ENCODE measurements around the gene FGD5.

Gene FGD5

DNA sequence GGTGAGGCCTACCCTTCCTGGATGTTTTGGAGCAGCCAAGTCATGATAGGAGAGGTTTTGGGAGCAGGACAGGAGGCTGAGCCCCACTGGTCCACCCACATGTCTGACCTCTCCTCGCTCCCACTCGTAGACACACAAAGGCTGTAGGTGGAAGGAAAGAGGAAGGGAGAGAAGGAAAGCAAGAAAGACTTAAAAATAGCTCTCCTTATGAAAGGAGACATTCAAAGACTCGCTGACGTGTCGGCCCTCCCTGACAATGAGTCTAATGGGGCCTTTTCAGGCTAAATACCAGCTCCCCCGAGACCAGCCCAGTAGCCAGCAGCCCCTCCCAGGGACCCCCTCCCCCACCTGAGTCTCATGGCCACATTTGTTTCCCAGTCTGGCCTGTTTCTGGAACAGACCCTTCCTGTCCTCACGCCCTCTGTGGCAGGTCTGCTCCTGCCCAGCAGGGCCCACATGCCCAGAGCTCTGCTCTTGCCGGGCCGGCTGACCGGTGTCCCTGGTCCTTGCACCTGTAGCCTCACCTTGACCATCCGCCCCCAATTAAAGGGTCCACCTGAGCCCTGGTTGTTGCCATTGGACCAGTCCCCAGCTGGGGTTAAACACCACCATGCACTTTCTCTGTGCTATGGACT lies 49.3 kb downstream of the FGD5 start:
- no peak overlapping the region for H3K23ac ChIP-seq (ENCODE audit: low read length in 2 of 2)
- no peak for DNase-seq

DNA sequence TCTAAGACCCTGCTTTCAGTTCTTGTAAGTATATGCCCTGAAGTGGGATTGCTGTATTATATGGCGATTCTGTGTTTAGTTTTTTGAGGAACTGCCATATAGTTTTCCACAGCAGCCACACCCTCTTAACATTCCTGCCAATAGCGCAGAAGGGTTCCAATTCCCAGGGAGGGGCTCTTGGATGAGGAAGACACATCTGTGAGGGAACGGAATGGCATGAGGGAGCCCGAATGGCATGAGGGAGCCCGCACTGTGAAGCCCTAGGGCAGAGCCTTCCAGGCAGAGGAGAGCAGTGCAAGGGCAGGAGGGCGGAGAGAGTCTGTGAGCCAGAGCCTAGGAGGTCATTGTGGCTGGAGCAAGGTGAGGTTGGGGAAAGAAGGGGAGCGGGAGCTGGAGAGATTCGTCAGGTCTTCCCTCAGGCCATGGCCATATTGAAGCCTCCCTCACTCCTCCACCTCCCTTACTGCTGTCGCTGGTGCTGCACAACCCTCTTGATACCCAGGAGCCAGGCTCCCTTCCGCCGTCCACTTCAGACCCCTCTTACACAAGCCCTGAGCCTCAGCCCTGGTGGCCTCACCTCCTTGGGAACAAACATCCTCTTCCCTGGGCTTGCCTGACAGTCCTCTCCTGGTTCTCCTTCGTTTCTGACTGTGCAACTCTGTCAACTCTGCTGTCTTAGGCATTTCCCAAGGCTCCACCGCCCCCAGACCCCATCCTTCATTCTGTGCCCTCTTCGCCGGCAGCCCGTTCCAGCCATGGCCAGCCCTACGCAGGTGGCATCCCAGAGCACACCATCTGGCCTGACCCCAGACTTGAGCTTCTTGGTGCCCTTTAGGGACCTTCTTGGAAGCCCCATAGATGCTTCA lies 51.4 kb downstream of the FGD5 start:
- H3K9ac ChIP-seq (ENCODE audit: low read length): no peak overlapping the region
- H2BK120ac ChIP-seq (ENCODE audit: low read depth, low read length): no peak overlapping the region
- DNase-seq: no peak
- no peak overlapping the region for H2BK5ac ChIP-seq (ENCODE audit: low read depth, low read length, poor library complexity, severe bottlenecking)
- H3K36me3 ChIP-seq (ENCODE audit: control insufficient read depth in 1 of 2, insufficient read depth in 2 of 2, low read depth in 1 of 2, low read length in 2 of 2): no peaks in the 10 kb centered on the region
- H3K4me3 ChIP-seq (ENCODE audit: insufficient read depth in 1 of 2, low read depth in 1 of 2, low read length in 2 of 2): no peak overlapping the region
- H2BK15ac ChIP-seq (ENCODE audit: low read depth, poor library complexity, severe bottlenecking): no peak overlapping the region
- H3K14ac ChIP-seq (ENCODE audit: low read length in 2 of 2): no peak overlapping the region
- H2AFZ ChIP-seq (ENCODE audit: low read depth, low read length): no peak overlapping the region
- no peaks in the 10 kb centered on the region for H3K4me1 ChIP-seq (ENCODE audit: control insufficient read depth, insufficient read depth, low read depth, low read length)
- no peak overlapping the region for H3K4ac ChIP-seq (ENCODE audit: low read depth in 1 of 2, low read length in 2 of 2)
- no peak overlapping the region for H3K23ac ChIP-seq (ENCODE audit: low read length in 2 of 2)
- no peak overlapping the region for H2AK5ac ChIP-seq (ENCODE audit: low read length, severe bottlenecking)
- 78% methylated on average over 13 of the region's 17 CpGs for WGBS
- H3K18ac ChIP-seq (ENCODE audit: low read depth in 1 of 2, low read length in 2 of 2): no peak overlapping the region
- no peak overlapping the region for H3K4me2 ChIP-seq (ENCODE audit: low read length, poor library complexity, severe bottlenecking)
- no peak overlapping the region for H4K8ac ChIP-seq (ENCODE audit: low read length)
- no peaks in the 10 kb centered on the region for H3K9me3 ChIP-seq (ENCODE audit: control insufficient read depth, low read length)
- H3K27ac ChIP-seq (ENCODE audit: low read length, poor library complexity, severe bottlenecking): no peak overlapping the region
- no peaks in the 10 kb centered on the region for H3K79me1 ChIP-seq (replicated peaks; ENCODE audit: low read length, poor library complexity, severe bottlenecking)
- no peak overlapping the region for H4K91ac ChIP-seq (ENCODE audit: low read length)
- no peak overlapping the region for H2BK12ac ChIP-seq (ENCODE audit: low read length in 2 of 2)
- peaks cover 19 to 31% of the 10 kb centered on the region in 2 experiments for H3K27me3 ChIP-seq (ENCODE audit: control insufficient read depth in 1 of 2, insufficient read depth in 1 of 2, low read length in 2 of 2)

More for the DNA sequence above, 49.3 kb downstream of the FGD5 start:
- no peak overlapping the region for H2BK120ac ChIP-seq (ENCODE audit: low read depth, low read length)
- H3K27ac ChIP-seq (ENCODE audit: low read length, poor library complexity, severe bottlenecking): no peak overlapping the region
- no peak overlapping the region for H3K4me3 ChIP-seq (ENCODE audit: insufficient read depth in 1 of 2, low read depth in 1 of 2, low read length in 2 of 2)
- H3K9ac ChIP-seq (ENCODE audit: low read length): no peak overlapping the region
- no peak overlapping the region for H2BK5ac ChIP-seq (ENCODE audit: low read depth, low read length, poor library complexity, severe bottlenecking)
- 91% methylated on average over 9 of the region's 11 CpGs for WGBS
- no peak overlapping the region for H2BK12ac ChIP-seq (ENCODE audit: low read length in 2 of 2)
- no peak overlapping the region for H2AFZ ChIP-seq (ENCODE audit: low read depth, low read length)
- H3K4me2 ChIP-seq (ENCODE audit: low read length, poor library complexity, severe bottlenecking): no peak overlapping the region
- H3K4ac ChIP-seq (ENCODE audit: low read depth in 1 of 2, low read length in 2 of 2): no peak overlapping the region
- no peak overlapping the region for H2AK5ac ChIP-seq (ENCODE audit: low read length, severe bottlenecking)
- no peaks in the 10 kb centered on the region for H3K9me3 ChIP-seq (ENCODE audit: control insufficient read depth, low read length)
- no peaks in the 10 kb centered on the region for H3K36me3 ChIP-seq (ENCODE audit: control insufficient read depth in 1 of 2, insufficient read depth in 2 of 2, low read depth in 1 of 2, low read length in 2 of 2)
- H4K8ac ChIP-seq (ENCODE audit: low read length): no peak overlapping the region
- H2BK15ac ChIP-seq (ENCODE audit: low read depth, poor library complexity, severe bottlenecking): no peak overlapping the region
- no peak overlapping the region for H3K14ac ChIP-seq (ENCODE audit: low read length in 2 of 2)
- no peak overlapping the region for H3K18ac ChIP-seq (ENCODE audit: low read depth in 1 of 2, low read length in 2 of 2)
- H4K91ac ChIP-seq (ENCODE audit: low read length): no peak overlapping the region
- H3K4me1 ChIP-seq (ENCODE audit: control insufficient read depth, insufficient read depth, low read depth, low read length): no peaks in the 10 kb centered on the region
- H3K27me3 ChIP-seq (ENCODE audit: control insufficient read depth in 1 of 2, insufficient read depth in 1 of 2, low read length in 2 of 2): peaks cover 19 to 50% of the 10 kb centered on the region in 2 experiments
- no peaks in the 10 kb centered on the region for H3K79me1 ChIP-seq (replicated peaks; ENCODE audit: low read length, poor library complexity, severe bottlenecking)

DNA sequence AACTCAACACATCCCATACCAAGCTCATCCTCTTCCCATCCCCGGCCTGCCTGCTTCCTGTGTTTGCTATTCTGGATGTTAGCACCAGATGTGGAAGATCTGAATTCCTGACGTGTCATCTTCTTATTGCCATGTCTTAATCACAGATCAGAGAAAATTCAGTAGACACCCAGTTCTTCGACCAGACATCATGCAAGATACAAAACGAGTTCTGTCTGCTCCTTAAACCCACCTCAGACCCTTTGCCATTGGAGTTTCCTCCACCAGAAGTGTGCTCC lies 52.0 kb downstream of the FGD5 start:
- H2AFZ ChIP-seq (ENCODE audit: low read depth, low read length): no peak overlapping the region
- no peak overlapping the region for H3K18ac ChIP-seq (ENCODE audit: low read depth in 1 of 2, low read length in 2 of 2)
- H3K4me2 ChIP-seq (ENCODE audit: low read length, poor library complexity, severe bottlenecking): no peak overlapping the region
- no peaks in the 10 kb centered on the region for H3K9me3 ChIP-seq (ENCODE audit: control insufficient read depth, low read length)
- H3K4me1 ChIP-seq (ENCODE audit: control insufficient read depth, insufficient read depth, low read depth, low read length): no peaks in the 10 kb centered on the region
- H4K8ac ChIP-seq (ENCODE audit: low read length): no peak overlapping the region
- WGBS: 72% methylated on average over 4 of the region's 4 CpGs
- no peak overlapping the region for H2AK5ac ChIP-seq (ENCODE audit: low read length, severe bottlenecking)
- no peak overlapping the region for H4K91ac ChIP-seq (ENCODE audit: low read length)
- no peak overlapping the region for H3K27ac ChIP-seq (ENCODE audit: low read length, poor library complexity, severe bottlenecking)
- no peak overlapping the region for H2BK12ac ChIP-seq (ENCODE audit: low read length in 2 of 2)
- DNase-seq: no peak
- H3K4me3 ChIP-seq (ENCODE audit: insufficient read depth in 1 of 2, low read depth in 1 of 2, low read length in 2 of 2): no peak overlapping the region
- H3K79me1 ChIP-seq (replicated peaks; ENCODE audit: low read length, poor library complexity, severe bottlenecking): no peaks in the 10 kb centered on the region
- no peak overlapping the region for H2BK15ac ChIP-seq (ENCODE audit: low read depth, poor library complexity, severe bottlenecking)
- no peak overlapping the region for H2BK120ac ChIP-seq (ENCODE audit: low read depth, low read length)
- H3K36me3 ChIP-seq (ENCODE audit: control insufficient read depth in 1 of 2, insufficient read depth in 2 of 2, low read depth in 1 of 2, low read length in 2 of 2): no peaks in the 10 kb centered on the region
- no peak overlapping the region for H3K4ac ChIP-seq (ENCODE audit: low read depth in 1 of 2, low read length in 2 of 2)
- peaks cover 16 to 25% of the 10 kb centered on the region in 2 experiments for H3K27me3 ChIP-seq (ENCODE audit: control insufficient read depth in 1 of 2, insufficient read depth in 1 of 2, low read length in 2 of 2)
- H3K23ac ChIP-seq (ENCODE audit: low read length in 2 of 2): no peak overlapping the region
- H3K14ac ChIP-seq (ENCODE audit: low read length in 2 of 2): no peak overlapping the region
- no peak overlapping the region for H2BK5ac ChIP-seq (ENCODE audit: low read depth, low read length, poor library complexity, severe bottlenecking)
- no peak overlapping the region for H3K9ac ChIP-seq (ENCODE audit: low read length)

DNA sequence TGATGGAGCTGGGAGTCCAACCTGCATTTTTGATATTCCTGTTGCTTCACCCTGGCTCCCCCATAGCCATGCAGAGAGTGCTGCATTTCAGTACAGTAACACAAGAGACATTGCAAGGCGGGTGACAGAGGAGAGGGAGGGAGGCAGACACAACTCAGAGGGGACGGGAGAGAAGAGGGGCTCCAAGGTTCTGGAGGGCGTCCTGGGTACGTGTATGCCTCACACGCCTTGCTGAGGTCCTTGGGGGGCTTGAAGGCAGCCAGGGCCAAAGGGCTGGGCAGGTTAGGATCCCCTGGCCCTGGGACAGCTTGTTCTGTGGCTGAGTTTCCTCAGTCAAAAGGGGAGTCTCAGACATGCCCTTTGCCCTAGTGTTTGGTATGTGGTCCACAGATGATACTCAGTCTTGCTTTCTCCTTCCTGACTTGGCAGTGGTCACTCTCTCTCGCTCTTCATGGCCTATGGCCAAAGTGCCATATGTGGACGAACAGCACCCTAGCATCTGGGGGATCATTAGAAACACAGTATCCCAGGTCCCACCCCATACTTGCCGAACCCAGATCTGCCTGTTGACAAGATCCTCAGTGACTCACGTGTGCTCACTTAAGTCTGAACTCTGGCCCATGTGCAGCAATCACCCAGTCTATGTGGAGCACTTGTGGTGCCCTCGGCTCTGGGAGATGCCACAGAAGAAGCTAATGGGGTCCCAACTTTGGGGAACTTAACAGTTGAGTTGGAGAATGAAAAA lies 52.9 kb downstream of the FGD5 start:
- no peak overlapping the region for H2AK5ac ChIP-seq (ENCODE audit: low read length, severe bottlenecking)
- H3K27ac ChIP-seq (ENCODE audit: low read length, poor library complexity, severe bottlenecking): no peak overlapping the region
- no peak overlapping the region for H2BK120ac ChIP-seq (ENCODE audit: low read depth, low read length)
- 83% methylated on average over 10 of the region's 10 CpGs for WGBS
- H3K79me1 ChIP-seq (replicated peaks; ENCODE audit: low read length, poor library complexity, severe bottlenecking): no peaks in the 10 kb centered on the region
- peaks cover 13 to 17% of the 10 kb centered on the region in 2 experiments for H3K27me3 ChIP-seq (ENCODE audit: control insufficient read depth in 1 of 2, insufficient read depth in 1 of 2, low read length in 2 of 2)
- H3K9me3 ChIP-seq (ENCODE audit: control insufficient read depth, low read length): no peaks in the 10 kb centered on the region
- H3K4ac ChIP-seq (ENCODE audit: low read depth in 1 of 2, low read length in 2 of 2): no peak overlapping the region
- no peak overlapping the region for H4K8ac ChIP-seq (ENCODE audit: low read length)
- no peak overlapping the region for H3K14ac ChIP-seq (ENCODE audit: low read length in 2 of 2)
- no peak overlapping the region for H2BK15ac ChIP-seq (ENCODE audit: low read depth, poor library complexity, severe bottlenecking)
- no peak overlapping the region for H3K4me2 ChIP-seq (ENCODE audit: low read length, poor library complexity, severe bottlenecking)
- DNase-seq: no peak
- H2AFZ ChIP-seq (ENCODE audit: low read depth, low read length): no peak overlapping the region
- H2BK12ac ChIP-seq (ENCODE audit: low read length in 2 of 2): no peak overlapping the region
- no peak overlapping the region for H3K9ac ChIP-seq (ENCODE audit: low read length)
- no peaks in the 10 kb centered on the region for H3K36me3 ChIP-seq (ENCODE audit: control insufficient read depth in 1 of 2, insufficient read depth in 2 of 2, low read depth in 1 of 2, low read length in 2 of 2)
- no peak overlapping the region for H2BK5ac ChIP-seq (ENCODE audit: low read depth, low read length, poor library complexity, severe bottlenecking)
- H3K18ac ChIP-seq (ENCODE audit: low read depth in 1 of 2, low read length in 2 of 2): no peak overlapping the region
- no peaks in the 10 kb centered on the region for H3K4me1 ChIP-seq (ENCODE audit: control insufficient read depth, insufficient read depth, low read depth, low read length)
- H4K91ac ChIP-seq (ENCODE audit: low read length): no peak overlapping the region
- no peak overlapping the region for H3K4me3 ChIP-seq (ENCODE audit: insufficient read depth in 1 of 2, low read depth in 1 of 2, low read length in 2 of 2)
- no peak overlapping the region for H3K23ac ChIP-seq (ENCODE audit: low read length in 2 of 2)
